Measurements from ENCODE around the gene SYT12.

The SYT12 gene

DNA sequence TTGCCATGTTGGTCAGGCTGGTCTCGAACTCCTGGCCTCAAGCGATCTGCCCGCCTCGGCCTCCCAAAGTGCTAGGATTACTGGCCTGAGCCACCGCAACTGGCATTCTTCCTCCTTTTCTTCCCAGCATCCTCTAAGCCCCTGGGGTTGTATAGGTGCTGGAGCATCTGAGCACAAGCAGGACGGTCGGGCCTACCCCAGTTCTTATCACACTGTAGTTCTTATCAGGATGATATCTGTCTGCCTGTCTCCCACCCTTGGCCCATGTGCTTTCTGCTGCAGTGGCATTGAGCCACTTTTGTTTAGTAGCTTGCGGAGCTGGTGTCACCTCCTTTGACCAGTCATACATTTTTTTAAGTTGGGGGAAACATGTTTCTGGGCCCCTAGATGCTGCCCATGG lies 35.6 kb downstream of the SYT12 start:
- DNase-seq, result no peak

DNA sequence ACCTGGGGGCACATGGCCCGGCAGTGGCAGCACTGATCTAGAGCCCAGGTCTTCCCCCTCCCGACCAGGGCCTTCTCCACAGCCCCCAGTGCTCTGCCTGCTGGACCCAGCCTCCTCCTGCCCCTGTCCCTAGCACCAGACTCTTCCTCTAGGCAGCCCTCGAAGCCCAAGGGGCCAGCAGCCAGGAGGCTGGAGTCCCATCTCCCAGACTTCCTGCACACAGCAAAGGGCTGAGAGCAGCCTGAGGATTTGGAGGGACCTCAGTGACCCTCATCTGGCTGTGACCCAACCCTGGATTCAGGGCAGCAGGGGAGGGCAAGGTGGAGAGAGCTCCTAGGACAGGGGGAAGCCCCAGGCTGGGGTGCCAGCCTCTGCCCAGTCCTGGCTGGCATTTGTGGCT lies 36.7 kb downstream of the SYT12 start:
- DNase-seq, result no peak

DNA sequence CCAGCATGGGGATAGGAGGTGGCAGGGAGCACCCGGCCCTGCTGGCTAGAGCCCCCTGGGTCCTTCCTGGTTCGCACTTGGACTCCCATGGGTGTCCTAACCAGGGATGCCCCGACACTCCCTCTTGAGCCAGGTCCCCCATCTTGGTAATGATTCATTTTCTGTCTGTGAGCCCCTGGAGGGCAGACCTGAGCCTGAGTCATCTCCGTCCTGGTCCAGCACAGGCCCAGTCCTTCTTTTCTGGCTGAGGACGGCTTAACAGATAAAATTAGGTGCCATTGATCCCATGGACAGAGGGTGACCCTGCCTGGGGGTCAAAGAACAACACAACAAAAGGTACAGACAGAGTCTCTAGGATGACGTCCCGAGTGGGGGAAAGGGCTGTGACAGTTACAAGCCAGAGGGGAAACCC lies 37.2 kb downstream of the SYT12 start:
- DNase-seq, result no peak

DNA sequence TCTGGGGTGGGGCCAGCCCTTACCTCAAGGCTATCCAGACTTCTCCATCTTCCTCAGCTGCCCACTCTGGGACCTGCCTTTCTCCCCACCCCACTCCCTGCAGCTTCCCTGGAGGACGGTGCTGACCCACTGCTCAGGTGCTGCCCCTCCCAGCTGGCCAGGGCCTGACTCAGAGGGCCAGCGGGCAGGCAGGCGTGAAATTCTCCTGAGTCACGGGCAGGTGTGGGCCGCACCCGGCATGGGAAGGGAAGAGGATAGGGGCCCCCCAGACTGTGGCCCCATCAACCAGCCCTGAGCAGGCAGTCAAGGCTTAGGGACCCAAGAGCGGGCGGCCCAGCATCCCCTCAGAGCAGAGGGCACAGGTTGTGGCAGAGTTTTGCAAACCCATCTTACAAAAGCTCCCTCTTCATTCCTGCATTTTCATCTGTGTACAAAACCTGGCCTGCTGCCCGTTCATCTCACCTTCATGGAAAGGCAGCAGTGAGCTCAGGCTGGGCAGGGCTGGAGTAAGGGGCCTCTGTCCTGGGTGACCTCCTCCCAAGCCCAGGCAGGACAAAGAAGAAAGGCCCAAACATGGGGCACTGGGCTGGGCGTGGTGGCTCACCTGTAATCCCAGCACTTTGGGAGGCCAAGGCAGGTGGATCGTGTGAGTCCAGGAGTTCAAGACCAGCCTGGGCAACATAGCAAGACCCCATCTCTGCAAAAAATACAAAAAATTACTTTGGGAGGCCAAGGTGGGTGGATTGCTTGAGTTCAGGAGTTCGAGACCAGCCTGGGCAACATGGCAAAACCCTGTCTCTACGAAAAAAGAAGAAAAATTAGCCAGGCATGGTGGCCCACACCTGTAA lies 39.8 kb downstream of the SYT12 start:
- DNase-seq, result no peak

DNA sequence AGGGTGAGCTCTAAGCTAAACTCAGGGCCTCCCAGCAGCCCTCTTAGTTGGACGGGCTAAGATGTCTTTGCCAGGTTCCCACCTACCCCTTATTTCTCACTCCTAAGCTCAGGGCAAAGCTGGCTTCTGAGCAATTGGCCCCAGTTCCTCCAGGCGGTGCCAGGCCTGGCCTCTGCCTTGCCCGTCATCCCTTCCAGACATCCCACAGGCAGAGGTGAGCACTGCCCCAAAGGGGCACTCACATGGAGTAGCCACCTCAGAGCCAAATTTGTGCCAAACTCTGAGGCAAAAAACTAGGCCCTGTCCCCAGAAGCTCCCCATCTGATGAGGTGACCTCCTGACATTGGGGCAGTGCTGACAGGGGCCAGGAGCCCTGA lies 43.4 kb downstream of the SYT12 start:
- no peak for DNase-seq

DNA sequence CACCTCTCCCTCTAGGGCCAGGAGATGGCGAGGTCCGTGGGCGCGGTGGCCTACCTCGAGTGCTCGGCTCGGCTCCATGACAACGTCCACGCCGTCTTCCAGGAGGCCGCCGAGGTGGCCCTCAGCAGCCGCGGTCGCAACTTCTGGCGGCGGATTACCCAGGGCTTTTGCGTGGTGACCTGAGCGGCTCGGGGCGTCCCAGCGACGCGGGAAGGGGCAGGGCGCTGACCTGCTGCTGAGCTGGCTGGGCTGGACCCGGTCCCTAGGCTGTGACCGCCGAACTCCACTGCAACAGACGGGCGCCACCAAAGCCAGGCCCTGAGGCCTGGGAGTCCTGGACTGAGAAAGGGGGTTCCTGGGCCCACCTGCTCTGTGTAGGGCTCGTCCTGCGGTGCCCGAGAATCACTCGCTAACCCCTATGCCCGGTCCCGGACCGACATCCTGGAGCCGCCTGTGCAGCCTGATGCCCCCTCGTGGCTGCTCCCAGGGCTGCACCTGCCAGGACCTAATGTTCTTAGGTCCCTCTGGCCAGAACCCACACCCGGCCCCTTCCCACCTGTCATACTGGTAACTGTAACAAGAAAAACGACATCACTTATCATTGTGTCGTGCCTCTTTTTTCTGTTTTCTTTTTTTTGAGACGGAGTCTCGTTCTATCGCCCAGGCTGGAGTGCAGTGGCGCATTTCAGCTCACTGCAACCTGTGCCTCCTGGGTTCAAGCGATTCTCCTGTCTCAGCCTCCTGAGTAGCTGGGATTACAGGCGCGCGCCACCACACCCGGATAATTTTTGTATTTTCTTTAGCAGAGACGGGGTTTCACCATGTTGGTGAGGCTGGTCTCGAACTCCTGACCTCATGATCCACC lies 48.7 kb downstream of the SYT12 start:
- peak; percentile 24 for DNase-seq

DNA sequence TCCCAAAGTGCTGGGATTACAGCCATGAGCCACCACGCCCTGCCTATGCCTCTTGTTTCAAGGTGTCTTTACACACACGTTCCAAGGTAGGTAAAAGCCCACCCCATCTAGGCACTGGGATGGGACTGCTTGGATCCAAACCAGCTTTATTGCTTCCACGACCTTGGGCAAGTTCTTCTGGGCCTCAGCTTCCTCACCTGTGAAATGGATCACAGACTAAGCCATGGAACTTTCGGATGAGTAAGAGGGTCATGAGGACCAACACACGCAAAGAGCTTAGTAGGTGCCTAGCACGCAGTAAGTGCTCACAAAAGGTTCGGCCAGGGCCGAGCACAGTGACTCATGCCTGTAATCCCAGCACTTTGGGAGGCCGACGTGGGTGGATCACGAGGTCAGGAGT lies 49.4 kb downstream of the SYT12 start:
- no peak for DNase-seq

DNA sequence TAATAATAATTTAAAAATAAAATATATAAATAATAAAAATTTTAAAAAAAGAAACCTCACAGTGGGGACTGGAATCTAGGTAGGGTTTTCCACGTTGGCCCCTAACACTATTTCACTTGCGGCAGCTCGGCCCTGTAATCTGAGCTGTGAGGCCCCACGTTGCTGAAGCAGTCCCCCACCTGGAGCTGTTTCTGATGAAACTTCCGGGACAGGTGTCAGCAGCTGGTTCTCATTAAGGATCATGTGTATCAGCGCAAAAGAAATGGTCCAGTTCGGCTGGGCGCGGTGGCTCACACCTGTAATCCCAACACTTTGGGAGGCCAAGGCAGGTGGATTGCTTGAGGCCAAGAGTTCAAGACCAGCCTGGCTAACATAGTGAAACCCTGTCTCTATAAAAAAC lies 51.0 kb downstream of the SYT12 start:
- DNase-seq, result no peak

DNA sequence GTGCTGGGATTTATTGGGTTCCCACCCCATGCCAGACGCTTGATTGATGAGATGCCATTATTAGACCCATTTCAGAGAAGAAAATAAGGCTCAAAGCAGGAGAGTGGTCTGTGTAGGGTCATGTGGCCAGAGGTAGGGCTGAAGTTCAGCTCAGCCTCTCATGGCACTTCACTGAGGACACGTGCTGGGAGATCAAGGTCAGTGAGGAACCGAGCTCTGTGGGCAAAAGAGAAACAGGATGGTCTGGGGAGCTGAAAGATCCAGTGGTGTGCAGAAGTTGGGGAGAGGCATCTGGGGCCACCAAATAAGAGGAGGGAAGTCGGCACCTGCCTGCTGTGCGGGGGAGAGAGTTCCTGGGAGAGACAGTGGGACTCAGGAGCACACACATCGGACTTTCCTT lies 53.3 kb downstream of the SYT12 start:
- no peak for DNase-seq

DNA sequence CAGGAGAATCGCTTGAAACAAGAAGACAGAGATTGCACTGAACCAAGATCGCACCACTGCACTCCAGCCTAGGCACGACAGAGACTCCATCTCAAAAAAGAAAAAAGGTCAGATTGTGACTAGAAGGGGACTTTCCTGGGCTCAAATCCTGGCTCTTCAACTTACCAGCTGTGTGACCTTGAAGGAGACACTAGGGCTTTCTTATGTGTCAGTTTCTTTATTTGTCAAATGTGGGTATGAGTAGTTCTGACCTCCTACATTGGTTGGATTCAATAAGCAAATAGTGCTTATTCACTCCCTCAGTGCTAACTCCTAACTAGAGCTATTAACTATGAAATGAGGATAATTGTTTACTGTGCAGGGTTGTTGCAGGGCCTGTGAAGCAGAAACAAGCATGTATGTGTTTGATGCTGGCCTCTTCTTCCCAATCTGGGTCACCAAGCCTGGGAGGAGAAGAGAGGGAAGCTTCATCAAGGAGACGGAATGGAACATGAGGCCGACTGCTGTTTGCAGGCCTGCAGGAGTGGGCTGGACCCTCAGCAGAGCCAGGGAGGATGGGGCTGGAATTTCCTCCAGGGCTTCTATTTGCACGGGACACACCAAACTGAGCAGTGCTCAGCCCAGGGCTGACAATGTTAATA lies 56.3 kb downstream of the SYT12 start:
- no peak for DNase-seq

DNA sequence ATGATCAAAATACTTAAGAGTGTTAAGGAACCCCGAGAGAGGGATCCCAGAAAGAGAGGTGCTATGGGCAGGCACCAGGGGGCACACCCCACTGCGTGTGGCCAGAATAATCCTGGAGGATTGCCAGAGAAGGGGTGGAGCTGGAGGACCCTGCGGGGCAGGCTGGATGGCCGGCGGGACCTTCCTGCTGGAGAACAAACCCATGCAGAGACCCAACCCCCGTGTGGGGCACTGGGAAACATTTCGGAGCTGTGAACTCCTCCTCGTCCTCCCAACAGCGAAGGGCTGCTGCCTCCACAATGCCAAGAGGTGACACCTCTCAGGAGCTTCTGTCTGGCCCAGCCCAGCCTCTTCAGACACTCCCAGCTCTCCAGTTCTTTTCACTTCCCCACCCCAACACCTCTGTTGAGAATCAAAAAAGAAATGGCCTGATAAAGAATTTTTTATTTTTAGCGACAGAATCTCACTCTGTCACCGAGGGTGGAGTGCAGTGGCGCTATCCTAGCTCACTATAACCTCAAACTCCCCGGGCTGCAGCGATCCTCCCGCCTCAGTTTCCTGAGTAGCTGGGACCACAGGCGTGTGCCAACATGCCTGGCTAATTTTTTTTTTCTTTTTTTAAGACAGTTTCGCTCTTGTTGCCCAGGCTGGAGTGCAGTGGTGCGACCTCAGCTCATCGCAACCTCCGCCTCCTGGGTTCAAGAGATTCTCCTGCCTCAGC lies 59.3 kb downstream of the SYT12 start:
- no peak for DNase-seq

DNA sequence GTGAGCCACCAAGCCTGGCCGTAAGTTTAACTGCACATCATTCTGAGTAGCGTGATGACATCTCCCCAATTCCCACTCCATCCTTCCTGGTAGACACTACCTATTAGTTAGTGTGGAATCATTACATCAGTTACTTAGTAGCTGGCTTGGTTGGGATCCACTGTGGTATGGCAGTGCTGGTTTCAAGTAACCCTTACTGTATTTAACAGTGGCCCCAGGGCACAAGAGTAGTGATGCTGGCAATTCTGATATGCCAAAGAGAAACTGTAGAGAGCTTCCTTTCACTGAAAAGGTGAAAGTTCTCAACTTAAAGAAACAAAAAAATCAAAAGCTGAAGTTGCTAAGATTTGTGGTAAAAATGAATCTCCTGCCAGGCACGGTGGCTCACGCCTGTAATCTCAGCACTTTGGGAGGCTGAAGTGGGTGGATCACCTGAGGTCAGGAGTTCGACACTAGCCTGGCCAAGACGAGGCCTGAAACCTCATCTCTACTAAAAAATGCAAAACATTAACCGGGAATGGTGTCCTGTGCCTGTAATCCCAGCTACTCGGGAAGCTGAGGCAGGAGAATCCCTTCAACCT lies 60.9 kb downstream of the SYT12 start:
- no peak for DNase-seq

DNA sequence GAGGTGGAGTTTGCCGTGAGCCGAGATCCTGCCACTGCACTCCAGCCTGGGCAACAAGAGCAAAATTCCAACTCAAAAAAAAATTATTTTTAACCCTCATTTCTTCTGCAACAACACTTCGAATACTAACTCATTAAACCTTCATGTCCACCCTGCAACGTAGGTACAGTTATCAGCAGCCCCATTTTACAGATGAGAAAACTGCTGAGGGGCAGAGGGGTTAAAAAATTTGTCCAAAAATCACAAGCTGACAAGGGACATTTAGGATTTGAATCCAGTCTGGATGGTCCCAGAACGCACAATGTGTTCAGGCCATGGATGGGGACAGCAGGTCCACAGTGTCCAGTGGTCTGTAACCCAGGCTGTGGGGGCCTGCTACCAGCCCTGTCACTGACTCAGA lies 62.7 kb downstream of the SYT12 start:
- no peak for DNase-seq

DNA sequence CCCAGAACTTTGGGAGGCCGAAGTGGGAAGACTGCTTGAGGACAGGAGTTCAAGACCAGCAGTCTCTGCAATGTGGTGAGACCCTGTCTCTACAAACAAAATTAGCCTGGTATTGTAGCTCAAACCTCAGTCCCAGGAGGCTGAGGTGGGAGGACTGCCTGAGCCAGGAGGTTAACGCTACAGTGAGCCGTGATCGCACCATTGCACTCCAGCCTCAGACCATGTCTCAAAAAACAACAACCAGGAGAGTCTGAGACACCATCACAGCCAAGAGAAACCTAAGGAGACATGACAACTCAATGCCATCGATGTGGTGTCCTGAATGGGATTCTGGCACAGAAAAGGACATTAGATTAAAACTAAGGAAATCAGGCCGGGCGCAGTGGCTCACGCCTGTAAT lies 67.8 kb downstream of the SYT12 start:
- DNase-seq, result no peak

DNA sequence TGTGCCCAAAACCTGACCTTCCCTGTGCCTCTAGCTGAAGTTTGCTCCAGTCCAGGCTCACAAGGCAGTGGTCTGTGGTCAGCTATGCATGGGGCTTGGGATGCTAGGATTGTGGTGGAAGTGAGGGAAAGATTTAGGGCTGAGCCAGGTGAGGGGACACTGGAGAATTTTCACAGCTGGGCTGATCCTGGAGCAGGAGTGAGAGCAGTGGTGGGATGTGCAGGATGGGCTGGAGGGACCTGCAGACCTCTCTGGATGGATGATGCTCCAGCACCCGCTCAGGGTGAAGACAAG lies 72.2 kb downstream of the SYT12 start:
- no peak for DNase-seq

DNA sequence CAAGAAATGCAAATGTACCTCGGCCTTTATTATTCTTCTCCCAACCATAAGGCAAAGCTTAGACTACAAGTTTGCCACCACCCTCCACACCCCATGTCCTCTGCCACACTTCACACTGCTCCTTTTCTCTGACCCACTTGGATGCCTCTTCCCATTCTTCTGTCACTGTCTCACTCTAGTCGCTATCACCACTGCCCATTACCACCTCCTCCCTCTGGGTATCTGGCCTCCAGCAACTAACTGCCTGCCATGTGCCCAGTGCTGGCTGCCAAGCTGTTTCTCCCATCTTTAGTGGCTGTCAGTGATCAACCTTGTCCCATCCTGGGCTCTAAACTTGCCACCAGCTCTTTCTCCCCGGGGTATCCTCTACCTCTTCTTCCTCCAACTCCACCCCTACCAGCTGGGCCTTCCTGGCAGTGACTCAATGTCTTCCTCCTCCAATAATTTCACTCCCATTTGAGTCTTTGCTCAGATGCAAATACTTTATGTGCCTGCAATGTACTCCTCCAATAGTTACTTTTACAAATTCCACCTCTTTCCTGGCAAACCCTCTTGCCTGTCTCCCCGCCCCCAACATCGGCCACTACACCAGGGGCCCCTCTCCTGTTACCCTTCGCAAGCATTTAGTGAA lies 76.0 kb downstream of the SYT12 start:
- DNase-seq, result no peak

DNA sequence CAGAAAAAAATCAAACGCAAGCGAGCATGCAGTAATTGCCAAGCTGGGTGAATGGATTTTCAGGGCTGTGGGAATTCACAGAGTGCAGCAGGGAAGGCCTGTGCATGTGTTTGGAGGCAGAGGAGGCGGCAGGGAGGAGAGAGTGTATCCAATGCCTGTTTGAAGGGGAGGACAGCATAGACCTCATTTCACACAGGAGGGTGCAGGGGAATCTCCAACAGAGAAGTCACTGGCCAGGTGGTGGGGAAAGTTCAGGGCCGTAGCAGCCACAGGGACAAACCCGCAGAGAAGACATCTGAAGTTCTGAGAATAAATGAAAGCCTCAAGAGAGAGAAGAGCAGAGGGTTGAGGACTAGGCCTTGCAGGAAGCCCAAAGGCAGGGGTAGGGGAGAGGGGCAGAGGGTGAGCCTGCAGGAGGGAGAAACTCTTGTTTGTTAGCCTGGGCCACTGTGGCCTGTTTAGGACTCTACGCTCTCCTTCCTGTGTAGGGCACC lies 76.9 kb downstream of the SYT12 start:
- no peak for DNase-seq

Data from NCI-H345 (cell line).